ENCODE measurements around the gene DHRS13. TPM values are rescaled to one million over a fixed set of nuclear protein-coding genes. Genes with fewer than 3 reads are reported as not detected.
A peak's percentile ranks its signal among the peaks of the same experiment; 100 is the strongest.

Gene DHRS13
- total RNA-seq, 1 donor from 2014 or later = 8.2 TPM

GRCh38 chr17:28920201-28920600 lies 17.3 kb upstream of the DHRS13 start:
- Mint-ChIP-seq H3K4me1 (ENCODE audit: unreplicated experiment) (no peaks in the 10 kb centered on the region), H3K36me3 (ENCODE audit: low read depth, unreplicated experiment) (peaks cover 52% of the 10 kb centered on the region), H3K9me3 (ENCODE audit: unreplicated experiment) (no peaks in the 10 kb centered on the region), H3K27me3 (ENCODE audit: unreplicated experiment) (no peaks in the 10 kb centered on the region), H3K4me3 (ENCODE audit: unreplicated experiment) (no peak overlapping the region), H3K27ac (ENCODE audit: unreplicated experiment) (no peak overlapping the region)
- TF ChIP-seq CTCF (IDR thresholded peaks at IDR 0.05; ENCODE audit: unreplicated experiment) = no peak
- DNase-seq (ENCODE audit: low spot score) = no peak

GRCh38 chr17:28918295-28918694 lies 15.4 kb upstream of the DHRS13 start:
- Mint-ChIP-seq H3K4me3 (ENCODE audit: unreplicated experiment) (peak overlapping the region; percentile 14), H3K9me3 (ENCODE audit: unreplicated experiment) (no peaks in the 10 kb centered on the region), H3K27me3 (ENCODE audit: unreplicated experiment) (peaks cover 2% of the 10 kb centered on the region), H3K36me3 (ENCODE audit: low read depth, unreplicated experiment) (peaks cover 53% of the 10 kb centered on the region), H3K4me1 (ENCODE audit: unreplicated experiment) (no peaks in the 10 kb centered on the region), H3K27ac (ENCODE audit: unreplicated experiment) (no peak overlapping the region)
- no peak for TF ChIP-seq CTCF (IDR thresholded peaks at IDR 0.05; ENCODE audit: unreplicated experiment)
- DNase-seq (ENCODE audit: low spot score) = no peak

GRCh38 chr17:28917465-28917864 lies 14.6 kb upstream of the DHRS13 start:
- Mint-ChIP-seq H3K27ac (ENCODE audit: unreplicated experiment) (no peak overlapping the region), H3K9me3 (ENCODE audit: unreplicated experiment) (no peaks in the 10 kb centered on the region), H3K36me3 (ENCODE audit: low read depth, unreplicated experiment) (peaks cover 55% of the 10 kb centered on the region), H3K4me1 (ENCODE audit: unreplicated experiment) (no peaks in the 10 kb centered on the region), H3K4me3 (ENCODE audit: unreplicated experiment) (no peak overlapping the region), H3K27me3 (ENCODE audit: unreplicated experiment) (peaks cover 2% of the 10 kb centered on the region)
- TF ChIP-seq CTCF (IDR thresholded peaks at IDR 0.05; ENCODE audit: unreplicated experiment) = no peak
- DNase-seq (ENCODE audit: low spot score) = no peak

- Mint-ChIP-seq H3K36me3 (ENCODE audit: low read depth, unreplicated experiment) (peaks cover 59% of the 10 kb centered on the region), H3K27me3 (ENCODE audit: unreplicated experiment) (peaks cover 2% of the 10 kb centered on the region), H3K27ac (ENCODE audit: unreplicated experiment) (peak overlapping the region; percentile 57), H3K9me3 (ENCODE audit: unreplicated experiment) (no peaks in the 10 kb centered on the region), H3K4me1 (ENCODE audit: unreplicated experiment) (no peaks in the 10 kb centered on the region), H3K4me3 (ENCODE audit: unreplicated experiment) (no peak overlapping the region)
- no peak for DNase-seq (ENCODE audit: low spot score)
- TF ChIP-seq CTCF (IDR thresholded peaks at IDR 0.05; ENCODE audit: unreplicated experiment) = no peak
Measured at GRCh38 chr17:28917029-28917428, 14.2 kb upstream of the DHRS13 start.

GRCh38 chr17:28916302-28916934 lies 13.5 kb upstream of the DHRS13 start:
- Mint-ChIP-seq H3K27ac (ENCODE audit: unreplicated experiment) (peak overlapping the region; percentile 57), H3K36me3 (ENCODE audit: low read depth, unreplicated experiment) (peaks cover 55% of the 10 kb centered on the region)

More at GRCh38 chr17:28916302-28916934, 13.5 kb upstream of the DHRS13 start:
- peaks cover 2% of the 10 kb centered on the region for H3K27me3 Mint-ChIP-seq (ENCODE audit: unreplicated experiment)
- peak; percentile 80 for TF ChIP-seq CTCF (IDR thresholded peaks at IDR 0.05; ENCODE audit: unreplicated experiment)
- DNase-seq (ENCODE audit: low spot score) = peak; percentile 31
- H3K4me1 Mint-ChIP-seq (ENCODE audit: unreplicated experiment) = no peaks in the 10 kb centered on the region
- H3K4me3 Mint-ChIP-seq (ENCODE audit: unreplicated experiment) = peak overlapping the region; percentile 83
- H3K9me3 Mint-ChIP-seq (ENCODE audit: unreplicated experiment) = no peaks in the 10 kb centered on the region
